Activated naive CD4-positive, alpha-beta T cell treated with anti-CD3 and anti-CD28 coated beads, Interleukin-2, amount 10 ng/mL, durations not matched to agents 7 days and 5 days (primary cell): ENCODE results near the gene GLUD1.
"Not testable (repeated sequence)": the region's sequence is repeated elsewhere in the genome, so short reads cannot be mapped to it uniquely, and the experiment has no call there.

Experiments used
- CTCF ChIA-PET: fragments of 350-600 bp; sonication (Branson Sonifier 250); formaldehyde crosslinking; loops from one replicate; lab custom pipeline; 2021; ENCODE audit warnings: antibody characterized with exemption; lab: Charles Lee
- DNase-seq: peaks from one replicate; pipeline ENCODE4 v3.0.0-alpha.2; 2020
- H3K27ac Mint-ChIP-seq: one replicate; pipeline ENCODE4 v1.8.0; 2021; ENCODE audit warnings: mild to moderate bottlenecking, moderate library complexity, mixed read lengths
- H3K27me3 Mint-ChIP-seq: one replicate; pipeline ENCODE4 v1.8.0; 2021; ENCODE audit warnings: mild to moderate bottlenecking, mixed read lengths
- H3K36me3 Mint-ChIP-seq: one replicate; pipeline ENCODE4 v1.8.0; 2021; ENCODE audit warnings: mixed read lengths
- H3K4me1 Mint-ChIP-seq: one replicate; pipeline ENCODE4 v1.8.0; 2021; ENCODE audit warnings: mixed read lengths
- H3K4me3 Mint-ChIP-seq: one replicate; pipeline ENCODE4 v1.8.0; 2021; ENCODE audit warnings: mild to moderate bottlenecking, moderate library complexity, mixed read lengths
- H3K9me3 Mint-ChIP-seq: one replicate; pipeline ENCODE4 v1.8.0; 2021; ENCODE audit warnings: mixed read lengths

Gene GLUD1

GRCh38 chr10:87101996-87102395, 7.4 kb upstream of the GLUD1 start:
- DNase-seq = no peak
- Mint-ChIP-seq H3K36me3 (peaks cover 47% of the 10 kb centered on the region), H3K4me1 (peaks cover 13% of the 10 kb centered on the region), H3K27ac (no peak overlapping the region), H3K4me3 (no peak overlapping the region), H3K27me3 (no peaks in the 10 kb centered on the region), H3K9me3 (no peaks in the 10 kb centered on the region)
- CTCF ChIA-PET = no interaction called here

- Mint-ChIP-seq H3K27me3 (no peaks in the 10 kb centered on the region), H3K4me1 (peaks cover 55% of the 10 kb centered on the region), H3K36me3 (peaks cover 30% of the 10 kb centered on the region), H3K27ac (peak overlapping the region; percentile 92), H3K9me3 (no peaks in the 10 kb centered on the region), H3K4me3 (peak overlapping the region; percentile 81)
- peak; percentile 86 for DNase-seq
- CTCF ChIA-PET = interaction anchor here (0.6 to 1.0 kb wide), 3 partner anchors 10 to 40 kb away, joined by 3 read pairs; no protein-coding TSS in a partner anchor
Measured at GRCh38 chr10:87095236-87095945, 748 bp upstream of the GLUD1 start.

GRCh38 chr10:87093632-87094372, 841 bp downstream of the GLUD1 start:
- Mint-ChIP-seq H3K36me3 (peaks cover 30% of the 10 kb centered on the region), H3K27ac (peak overlapping the region; percentile 98), H3K9me3 (no peaks in the 10 kb centered on the region), H3K27me3 (no peaks in the 10 kb centered on the region), H3K4me3 (peak overlapping the region; percentile 89), H3K4me1 (peaks cover 61% of the 10 kb centered on the region)
- peak; percentile 84 for DNase-seq
- CTCF ChIA-PET = interaction anchor here (1.1 to 1.3 kb wide), 2 partner anchors 124 to 155 kb away, joined by 3 to 5 read pairs; no protein-coding TSS in a partner anchor

GRCh38 chr10:87092861-87093631, 1.6 kb downstream of the GLUD1 start:
- peak overlapping the region; percentile 89 for H3K4me3 Mint-ChIP-seq
- H3K36me3 Mint-ChIP-seq = peaks cover 33% of the 10 kb centered on the region
- DNase-seq = peak; percentile 42
- CTCF ChIA-PET = interaction anchor here (1.1 to 1.7 kb wide), 3 partner anchors 16 to 154 kb away, joined by 3 to 5 read pairs (median 3); no protein-coding TSS in a partner anchor
- no peaks in the 10 kb centered on the region for H3K9me3 Mint-ChIP-seq
- no peaks in the 10 kb centered on the region for H3K27me3 Mint-ChIP-seq
- peaks cover 63% of the 10 kb centered on the region for H3K4me1 Mint-ChIP-seq
- peak overlapping the region; percentile 98 for H3K27ac Mint-ChIP-seq

GRCh38 chr10:87092376-87092860, 2.2 kb downstream of the GLUD1 start:
- no peak for DNase-seq
- Mint-ChIP-seq H3K27ac (peak overlapping the region; percentile 98), H3K36me3 (peaks cover 37% of the 10 kb centered on the region), H3K9me3 (no peaks in the 10 kb centered on the region), H3K4me3 (peak overlapping the region; percentile 89), H3K4me1 (peaks cover 61% of the 10 kb centered on the region), H3K27me3 (no peaks in the 10 kb centered on the region)
- CTCF ChIA-PET = interaction anchor here (1.3 to 1.7 kb wide), 3 partner anchors 16 to 153 kb away, joined by 3 to 5 read pairs (median 4); no protein-coding TSS in a partner anchor

- H3K9me3 Mint-ChIP-seq = no peaks in the 10 kb centered on the region
- peaks cover 41% of the 10 kb centered on the region for H3K36me3 Mint-ChIP-seq
- CTCF ChIA-PET = no interaction called here
- no peak for DNase-seq
- H3K27me3 Mint-ChIP-seq = no peaks in the 10 kb centered on the region
- no peak overlapping the region for H3K27ac Mint-ChIP-seq
- H3K4me3 Mint-ChIP-seq = no peak overlapping the region
- H3K4me1 Mint-ChIP-seq = peaks cover 52% of the 10 kb centered on the region
Measured at GRCh38 chr10:87090779-87091178, 3.9 kb downstream of the GLUD1 start.

- CTCF ChIA-PET = no interaction called here
- no peak for DNase-seq
- Mint-ChIP-seq H3K36me3 (peaks cover 40% of the 10 kb centered on the region), H3K27ac (no peak overlapping the region), H3K27me3 (no peaks in the 10 kb centered on the region), H3K9me3 (no peaks in the 10 kb centered on the region), H3K4me1 (peaks cover 54% of the 10 kb centered on the region), H3K4me3 (no peak overlapping the region)
Measured at GRCh38 chr10:87089746-87090145, 4.9 kb downstream of the GLUD1 start.

- peaks cover 47% of the 10 kb centered on the region for H3K4me1 Mint-ChIP-seq
- no peak overlapping the region for H3K4me3 Mint-ChIP-seq
- no peak for DNase-seq
- peaks cover 43% of the 10 kb centered on the region for H3K36me3 Mint-ChIP-seq
- no peak overlapping the region for H3K27ac Mint-ChIP-seq
- no peaks in the 10 kb centered on the region for H3K9me3 Mint-ChIP-seq
- no peaks in the 10 kb centered on the region for H3K27me3 Mint-ChIP-seq
- CTCF ChIA-PET = interaction anchor here (1.0 kb wide), 1 partner anchor 10 kb away, joined by 3 read pairs; the partner anchor contains the start of gene SHLD2
Measured at GRCh38 chr10:87085537-87085936, 9.1 kb downstream of the GLUD1 start.

GRCh38 chr10:87084291-87084782, 10.3 kb downstream of the GLUD1 start:
- H3K27ac Mint-ChIP-seq, H3K4me3 Mint-ChIP-seq, DNase-seq, H3K9me3 Mint-ChIP-seq, CTCF ChIA-PET, H3K27me3 Mint-ChIP-seq: not testable (repeated sequence)
- Mint-ChIP-seq H3K4me1 (peaks cover 36% of the 10 kb centered on the region), H3K36me3 (peaks cover 42% of the 10 kb centered on the region)

GRCh38 chr10:87083576-87084290, 10.9 kb downstream of the GLUD1 start:
- H3K4me3 Mint-ChIP-seq, H3K27ac Mint-ChIP-seq, H3K27me3 Mint-ChIP-seq, CTCF ChIA-PET, H3K9me3 Mint-ChIP-seq, DNase-seq: not testable (repeated sequence)
- H3K36me3 Mint-ChIP-seq = peaks cover 41% of the 10 kb centered on the region
- H3K4me1 Mint-ChIP-seq = peaks cover 36% of the 10 kb centered on the region

GRCh38 chr10:87082219-87082618, 12.4 kb downstream of the GLUD1 start:
- peaks cover 37% of the 10 kb centered on the region for H3K36me3 Mint-ChIP-seq

GRCh38 chr10:87081574-87081973, 13.1 kb downstream of the GLUD1 start:
- CTCF ChIA-PET, H3K9me3 Mint-ChIP-seq, H3K4me3 Mint-ChIP-seq, H3K27me3 Mint-ChIP-seq, DNase-seq, H3K27ac Mint-ChIP-seq: not testable (repeated sequence)
- peaks cover 31% of the 10 kb centered on the region for H3K4me1 Mint-ChIP-seq
- peaks cover 33% of the 10 kb centered on the region for H3K36me3 Mint-ChIP-seq

More at GRCh38 chr10:87082219-87082618, 12.4 kb downstream of the GLUD1 start:
- DNase-seq, H3K27me3 Mint-ChIP-seq, H3K9me3 Mint-ChIP-seq, H3K27ac Mint-ChIP-seq, H3K4me3 Mint-ChIP-seq, CTCF ChIA-PET: not testable (repeated sequence)
- H3K4me1 Mint-ChIP-seq = peaks cover 34% of the 10 kb centered on the region

- peaks cover 28% of the 10 kb centered on the region for H3K4me1 Mint-ChIP-seq
- CTCF ChIA-PET, H3K9me3 Mint-ChIP-seq, DNase-seq, H3K27me3 Mint-ChIP-seq, H3K4me3 Mint-ChIP-seq, H3K27ac Mint-ChIP-seq: not testable (repeated sequence)
- H3K36me3 Mint-ChIP-seq = peaks cover 34% of the 10 kb centered on the region
Measured at GRCh38 chr10:87080621-87081020, 14.0 kb downstream of the GLUD1 start.
